HG03159 (cell line): ENCODE measurements around the gene ABCC6.
"Not testable (repeated sequence)": the region's sequence is repeated elsewhere in the genome, so short reads cannot be mapped to it uniquely, and the experiment has no call there.

Experiments used
- ATAC-seq: cut with Tn5 transposase; IDR thresholded peaks from one replicate; pipeline ENCODE4 v1.9.1; 2021; ENCODE audit warnings: mild to moderate bottlenecking, moderate library complexity; ENCODE audit not compliant: unreplicated experiment

Gene ABCC6

GRCh38 chr16:16120382-16121184 lies 102.7 kb downstream of the ABCC6 start:
- no peak for ATAC-seq

DNA sequence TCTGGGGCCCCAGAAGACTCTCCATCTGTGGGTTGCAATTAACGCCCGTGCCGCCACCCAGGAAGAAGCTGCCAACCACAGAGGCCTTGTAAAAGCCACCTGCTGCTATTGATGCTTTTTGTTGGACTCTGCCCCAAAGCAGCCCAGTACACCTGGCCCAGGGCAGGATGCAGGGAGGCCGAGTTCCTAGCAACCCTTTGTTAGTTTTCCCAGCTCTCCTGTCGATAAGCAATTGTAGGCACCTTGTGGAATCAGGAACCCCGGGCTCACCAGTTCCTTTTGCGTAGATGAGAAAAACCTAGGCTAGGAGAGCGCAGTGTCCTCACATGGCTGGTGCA lies 103.3 kb downstream of the ABCC6 start:
- ATAC-seq, result no peak

DNA sequence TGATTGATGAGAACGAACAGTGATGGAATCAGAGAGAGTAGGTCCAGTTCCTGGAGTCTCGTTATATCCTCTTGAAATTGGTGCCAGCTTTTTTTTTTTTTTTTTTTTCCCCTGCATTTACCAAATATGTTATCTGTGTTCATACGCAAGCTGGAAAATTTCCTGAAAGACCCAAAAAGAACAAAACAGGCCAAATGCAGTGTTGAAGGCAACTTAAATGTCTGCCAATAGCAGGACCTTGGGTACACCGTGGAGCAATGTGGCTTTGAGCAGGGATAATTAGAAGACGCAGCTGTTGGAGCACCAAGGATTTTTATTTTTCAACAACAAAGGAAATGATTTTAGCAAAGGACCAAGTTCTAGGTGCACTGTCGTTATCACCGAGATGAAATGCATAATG lies 105.0 kb downstream of the ABCC6 start:
- no peak for ATAC-seq

GRCh38 chr16:16116841-16117240 lies 106.5 kb downstream of the ABCC6 start:
- ATAC-seq, result no peak

GRCh38 chr16:16113076-16113475 lies 110.2 kb downstream of the ABCC6 start:
- ATAC-seq, result no peak

- no peak for ATAC-seq
Observed at GRCh38 chr16:16112450-16113053, 110.7 kb downstream of the ABCC6 start.

DNA sequence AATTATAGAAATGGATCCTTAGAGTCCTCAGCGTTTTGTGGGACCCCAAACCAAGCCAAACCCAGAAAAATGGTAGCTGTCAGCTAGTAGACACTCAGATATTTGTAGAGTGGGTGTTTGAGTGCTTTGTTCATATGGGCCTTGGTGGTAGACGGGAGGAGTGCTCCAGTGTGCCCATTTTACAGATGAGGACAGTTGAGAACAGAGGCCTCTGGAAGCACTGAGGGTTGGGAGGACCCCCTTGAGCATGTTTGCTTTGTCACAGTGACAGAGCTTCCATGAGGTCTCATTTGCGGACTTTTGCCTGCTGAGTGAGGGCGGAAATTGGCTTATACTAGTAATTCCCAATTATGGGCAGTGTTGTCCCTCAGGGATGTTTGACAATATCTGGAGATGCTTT lies 111.7 kb downstream of the ABCC6 start:
- no peak for ATAC-seq

GRCh38 chr16:16110111-16110490 lies 113.2 kb downstream of the ABCC6 start:
- no peak for ATAC-seq

DNA sequence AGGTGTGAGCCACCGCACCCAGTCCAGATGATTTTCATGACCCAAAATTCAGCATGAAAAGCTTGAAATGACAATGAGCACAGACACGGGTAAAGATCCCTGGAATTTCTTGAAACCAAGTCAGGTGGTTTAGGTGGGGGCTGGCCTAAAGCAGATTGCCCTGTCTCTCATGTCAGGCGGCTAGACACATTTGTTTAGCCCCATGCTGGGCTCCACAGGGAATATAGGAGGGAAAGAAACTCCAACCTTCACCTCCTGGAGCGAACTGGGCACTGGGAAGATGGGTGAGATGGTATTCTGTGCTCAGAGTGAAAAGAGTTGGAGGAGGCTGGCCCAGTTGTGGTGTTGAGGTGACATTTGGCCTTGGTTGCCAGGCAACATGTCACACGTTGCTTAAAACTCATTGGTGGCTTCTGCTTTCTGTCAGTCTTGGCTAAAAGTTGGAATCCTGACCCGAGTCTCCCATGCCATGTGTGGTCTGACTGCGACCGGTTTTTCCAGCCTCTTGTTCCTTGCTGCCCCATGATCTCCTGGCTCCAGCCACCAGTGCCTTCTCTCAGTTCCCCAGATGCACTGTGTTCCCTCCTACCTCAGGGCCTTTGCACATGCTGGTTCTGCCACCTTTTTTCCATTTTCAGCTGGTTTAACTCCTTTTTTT lies 113.7 kb downstream of the ABCC6 start:
- ATAC-seq, result no peak

DNA sequence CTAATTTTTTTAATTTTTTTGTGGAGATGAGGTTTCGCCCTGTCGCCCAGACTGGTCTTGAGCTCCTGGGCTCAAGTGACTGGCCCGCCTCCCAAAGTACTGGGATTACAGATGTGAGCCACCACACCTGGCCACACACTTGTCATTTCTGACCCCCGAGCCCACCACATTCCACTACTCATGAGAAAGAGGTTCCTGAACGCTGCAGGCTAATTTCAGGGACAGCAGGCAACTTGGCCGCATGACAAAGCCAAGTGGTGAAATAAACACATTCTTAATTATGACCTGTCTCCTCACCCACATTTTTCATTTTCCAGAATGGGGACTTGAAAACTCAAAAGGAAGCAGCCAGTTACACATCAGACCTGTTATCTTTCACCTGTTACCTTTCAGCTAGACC lies 114.5 kb downstream of the ABCC6 start:
- ATAC-seq, result no peak

- no peak for ATAC-seq
Observed at GRCh38 chr16:16107839-16108238, 115.5 kb downstream of the ABCC6 start.

GRCh38 chr16:16106466-16106865 lies 116.8 kb downstream of the ABCC6 start:
- no peak for ATAC-seq

- ATAC-seq, result no peak
Observed at GRCh38 chr16:16105646-16106045, 117.6 kb downstream of the ABCC6 start.

DNA sequence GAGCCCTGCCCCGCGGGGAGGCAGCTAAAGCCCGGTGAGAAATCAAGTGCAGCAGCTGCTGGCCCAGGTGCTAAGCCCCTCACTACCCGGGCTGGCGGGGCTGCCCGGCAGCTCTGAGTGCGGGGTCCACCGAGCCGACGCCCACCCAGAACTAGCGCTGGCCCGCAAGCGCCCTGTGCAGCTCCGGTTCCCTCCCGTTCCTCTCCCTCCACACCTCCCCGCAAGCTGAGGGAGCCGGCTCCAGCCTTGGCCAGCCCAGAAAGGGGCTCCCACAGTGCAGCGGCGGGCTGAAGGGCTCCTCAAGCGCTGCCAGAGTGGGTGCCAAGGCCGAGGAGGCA lies 118.5 kb downstream of the ABCC6 start:
- not testable (repeated sequence) for ATAC-seq

DNA sequence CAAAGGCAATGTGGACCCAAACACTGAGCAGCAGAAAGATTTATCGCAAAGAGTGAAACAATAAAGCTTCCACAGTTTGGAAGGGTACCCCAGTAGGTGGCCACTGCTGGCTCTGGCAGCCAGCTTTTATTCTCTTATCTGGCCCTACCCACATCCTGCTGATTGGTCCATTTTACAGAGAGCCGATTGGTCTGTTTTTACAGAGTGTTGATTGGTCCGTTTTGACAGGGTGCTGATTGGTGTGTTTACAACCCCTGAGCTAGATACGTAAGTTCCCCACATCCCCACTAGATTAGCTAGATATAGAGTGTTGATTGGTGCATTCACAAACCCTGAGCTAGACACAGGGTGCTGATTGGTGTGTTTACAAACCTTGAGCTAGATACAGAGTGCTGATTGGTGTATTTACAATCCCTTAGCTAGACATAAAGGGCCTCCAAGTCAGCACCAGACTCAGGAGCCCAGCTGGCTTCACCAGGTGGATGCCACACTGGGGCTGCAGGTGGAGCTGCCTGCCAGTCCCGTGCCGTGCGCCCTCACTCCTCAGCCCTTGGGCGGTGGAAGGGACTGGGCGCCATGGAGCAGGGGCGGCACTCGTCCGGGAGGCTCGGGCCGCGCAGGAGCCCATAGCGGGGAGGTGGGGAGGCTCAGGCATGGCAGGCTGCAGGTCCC lies 119.0 kb downstream of the ABCC6 start:
- not testable (repeated sequence) for ATAC-seq

- ATAC-seq, result no peak
Observed at GRCh38 chr16:16102738-16103137, 120.6 kb downstream of the ABCC6 start.

GRCh38 chr16:16101585-16101984 lies 121.7 kb downstream of the ABCC6 start:
- ATAC-seq, result no peak

DNA sequence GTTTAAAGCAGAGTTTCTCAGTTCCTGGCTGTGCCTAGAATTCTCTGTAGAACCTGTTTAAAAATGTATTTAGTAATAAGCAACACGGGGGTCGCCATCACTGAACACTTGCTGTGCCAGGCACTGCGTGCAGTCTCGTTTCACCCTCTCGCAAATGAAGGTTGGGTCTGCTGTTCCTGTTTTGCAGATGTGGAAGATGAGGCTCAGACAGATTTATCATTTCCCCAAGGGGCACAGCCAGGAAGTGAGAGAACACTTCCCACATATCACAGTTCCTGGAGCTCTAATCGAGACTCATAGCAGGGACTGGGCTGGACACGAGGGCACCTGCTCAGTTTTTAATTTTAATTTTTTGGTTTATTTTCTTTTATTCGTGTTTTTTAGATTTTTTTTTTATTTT lies 122.7 kb downstream of the ABCC6 start:
- no peak for ATAC-seq

DNA sequence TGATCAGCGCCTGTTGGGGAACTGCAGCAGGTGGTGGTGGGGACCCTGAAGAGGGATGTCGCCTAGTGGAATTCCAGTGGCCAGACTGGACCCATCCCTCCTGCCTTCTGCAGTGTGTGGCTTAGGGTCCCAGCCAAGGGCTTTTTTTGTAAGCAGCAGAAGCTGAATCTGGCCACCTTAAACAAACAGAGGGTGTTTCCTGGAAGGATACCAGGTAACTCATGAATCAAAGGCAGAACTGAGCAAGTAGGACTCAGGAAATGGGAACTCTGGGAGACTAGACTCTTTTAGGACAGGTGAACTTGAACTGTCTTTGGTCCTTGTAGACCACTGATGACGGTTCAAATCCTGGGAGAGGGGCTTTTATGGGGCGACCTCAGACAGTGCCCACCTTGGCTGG lies 124.0 kb downstream of the ABCC6 start:
- no peak for ATAC-seq
